ENCODE results near the gene HDAC4. TPM values are rescaled to one million over a fixed set of nuclear protein-coding genes. Genes with fewer than 3 reads are reported as not detected.

Gene HDAC4
- total and polyA plus RNA-seq, 7 donors = 7.9 to 329 (median 129) TPM

- intact Hi-C loops (cut with DNase I) = no loop called here
- Histone ChIP-seq H3K27ac (no peak overlapping the region), H3K36me3 (ENCODE audit: insufficient read depth in 1 of 2, low read depth in 1 of 2) (peaks cover 0 to 92% of the 10 kb centered on the region in 2 donors), H3K9me3 (no peaks in the 10 kb centered on the region), H3K4me3 (no peak overlapping the region), H3K27me3 (ENCODE audit: insufficient read depth in 3 of 3, low read length in 2 of 3) (no peaks in the 10 kb centered on the region), H3K4me1 (no peaks in the 10 kb centered on the region)
- no peak for DNase-seq
- TF ChIP-seq CTCF (IDR thresholded peaks at IDR 0.05) = no peak
- ATAC-seq = no peak
- WGBS, 3 donors = 89 to 90% (median 90%) methylated on average over 25 of the region's 25 CpGs
These were observed 322.5 kb downstream of the HDAC4 start for GRCh38 chr2:239078128-239078924.

DNA sequence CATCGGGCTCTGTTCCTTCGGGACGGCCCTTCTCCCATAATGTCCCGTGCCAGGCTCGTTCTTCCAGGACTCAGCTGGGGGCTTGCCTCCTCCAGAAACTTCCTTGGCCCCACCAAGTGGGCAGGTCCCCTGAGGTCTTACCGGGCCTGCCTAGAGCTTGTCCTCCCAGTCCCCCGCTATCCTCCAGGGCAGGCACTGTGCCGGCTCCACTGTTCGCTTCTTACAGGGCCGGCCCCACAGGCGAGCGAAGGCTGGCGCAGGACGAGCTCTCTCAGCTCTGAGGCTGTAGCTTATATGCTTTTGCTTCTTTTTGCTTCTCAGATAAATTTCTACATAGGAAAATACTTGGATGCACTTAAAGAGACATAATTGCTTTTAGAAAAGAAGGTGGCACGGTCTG, 323.6 kb downstream of the HDAC4 start:
- H3K27ac ChIP-seq = no peak overlapping the region
- no peaks in the 10 kb centered on the region for H3K4me1 ChIP-seq
- peaks cover 0 to 92% of the 10 kb centered on the region in 2 donors for H3K36me3 ChIP-seq (ENCODE audit: insufficient read depth in 1 of 2, low read depth in 1 of 2)
- intact Hi-C loops (cut with DNase I) = no loop called here
- no peaks in the 10 kb centered on the region for H3K27me3 ChIP-seq (ENCODE audit: insufficient read depth in 3 of 3, low read length in 2 of 3)
- no peak for TF ChIP-seq CTCF (IDR thresholded peaks at IDR 0.05)
- H3K9me3 ChIP-seq = no peaks in the 10 kb centered on the region
- no peak for ATAC-seq
- no peak overlapping the region for H3K4me3 ChIP-seq
- WGBS, 3 donors = 97 to 98% (median 98%) methylated on average over 15 of the region's 15 CpGs
- no peak for DNase-seq

DNA sequence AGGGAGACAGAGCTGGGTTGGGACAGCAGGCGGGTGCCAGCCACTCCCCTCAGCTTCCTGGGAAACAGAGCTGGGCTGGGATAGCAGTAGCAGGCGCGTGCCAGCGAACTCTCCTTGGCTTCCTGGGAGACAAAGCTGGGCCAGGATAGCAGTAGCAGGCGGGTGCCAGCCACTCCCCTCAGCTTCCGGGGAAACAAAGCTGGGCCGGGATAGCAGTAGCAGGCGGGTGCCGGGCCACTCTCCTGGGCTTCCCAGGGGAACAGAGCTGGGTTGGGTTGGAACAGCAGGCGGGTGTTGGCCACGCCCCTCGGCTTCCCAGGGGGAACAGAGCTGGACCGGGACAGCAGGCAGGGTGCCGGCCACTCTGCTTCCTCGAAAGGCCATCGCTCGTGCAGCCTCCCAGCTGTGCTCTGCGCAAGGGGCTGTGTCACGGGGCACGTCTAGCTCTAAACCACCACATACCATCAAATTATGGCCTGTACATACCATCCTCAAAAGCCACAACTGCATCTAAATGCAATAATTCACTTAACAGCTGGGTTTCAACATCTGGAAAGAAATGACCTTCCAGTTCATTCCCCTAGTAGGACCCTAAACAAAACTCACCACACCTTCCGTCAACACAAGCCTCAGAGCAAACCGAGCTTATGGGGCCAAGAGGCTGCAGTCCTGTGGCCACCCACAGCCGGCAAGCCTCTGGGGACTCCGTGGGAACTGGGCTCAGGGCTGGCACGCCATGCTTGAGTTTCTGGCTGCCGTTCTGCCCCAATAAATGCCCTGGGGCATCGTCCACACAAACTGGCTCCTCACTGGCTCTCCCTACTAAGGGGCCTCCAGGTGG, 324.7 kb downstream of the HDAC4 start:
- no peaks in the 10 kb centered on the region for H3K27me3 ChIP-seq (ENCODE audit: insufficient read depth in 3 of 3, low read length in 2 of 3)
- no peaks in the 10 kb centered on the region for H3K9me3 ChIP-seq
- H3K36me3 ChIP-seq (ENCODE audit: insufficient read depth in 1 of 2, low read depth in 1 of 2) = peaks cover 0 to 92% of the 10 kb centered on the region in 2 donors
- TF ChIP-seq CTCF (IDR thresholded peaks at IDR 0.05) = no peak
- WGBS, 3 donors = 53 to 70% (median 57%) methylated on average over 27 of the region's 27 CpGs
- no peak overlapping the region for H3K27ac ChIP-seq
- ATAC-seq = peak; percentile 15 to 34 (median 24)
- H3K4me3 ChIP-seq = no peak overlapping the region
- no peaks in the 10 kb centered on the region for H3K4me1 ChIP-seq
- intact Hi-C loops (cut with DNase I) = no loop called here
- DNase-seq = peak in 1 of 2 donors; percentile 77

- WGBS, 3 donors = 92 to 96% (median 92%) methylated on average over 18 of the region's 18 CpGs
- intact Hi-C loops (cut with DNase I) = no loop called here
- Histone ChIP-seq H3K4me3 (no peak overlapping the region), H3K9me3 (no peaks in the 10 kb centered on the region), H3K4me1 (no peaks in the 10 kb centered on the region), H3K36me3 (ENCODE audit: insufficient read depth in 1 of 2, low read depth in 1 of 2) (peaks cover 0 to 84% of the 10 kb centered on the region in 2 donors), H3K27me3 (ENCODE audit: insufficient read depth in 3 of 3, low read length in 2 of 3) (no peaks in the 10 kb centered on the region), H3K27ac (no peak overlapping the region)
- ATAC-seq = peak in 1 of 4 donors; percentile 3
- no peak for TF ChIP-seq CTCF (IDR thresholded peaks at IDR 0.05)
- DNase-seq = peak in 1 of 2 donors; percentile 52
These were observed 326.9 kb downstream of the HDAC4 start for GRCh38 chr2:239073745-239074530.

Data from psoas muscle (tissue), 8 donors.